ENCODE measurements around the gene PIP5K1B. TPM values are rescaled to one million over a fixed set of nuclear protein-coding genes. Genes with fewer than 3 reads are reported as not detected.

Gene PIP5K1B
- total RNA-seq, 1 donor from 2014 or later, result 2.1 TPM

GRCh38 chr9:68717552-68718443 lies 12.8 kb downstream of the PIP5K1B start:
- H3K9ac ChIP-seq (ENCODE audit: low read depth in 1 of 3, low read length in 3 of 3), result no peak overlapping the region
- no peak overlapping the region for H3K4me3 ChIP-seq (ENCODE audit: low read length in 3 of 3)
- peaks cover 0 to 9% (median 0%) of the 10 kb centered on the region in 3 donors for H3K4me1 ChIP-seq (ENCODE audit: control insufficient read depth in 3 of 3, insufficient read depth in 3 of 3, low read length in 3 of 3)
- no peaks in the 10 kb centered on the region for H3K27me3 ChIP-seq (ENCODE audit: control insufficient read depth in 3 of 3, insufficient read depth in 3 of 3, low read length in 3 of 3)
- H3K27ac ChIP-seq (ENCODE audit: low read depth, low read length), result no peak overlapping the region
- H3K9me3 ChIP-seq (ENCODE audit: control insufficient read depth in 3 of 3, low read length in 3 of 3), result no peaks in the 10 kb centered on the region
- H3K36me3 ChIP-seq (ENCODE audit: control insufficient read depth in 3 of 3, insufficient read depth in 3 of 3, low read length in 3 of 3), result no peaks in the 10 kb centered on the region

- Histone ChIP-seq H3K9ac (ENCODE audit: low read depth in 1 of 3, low read length in 3 of 3) (no peak overlapping the region), H3K27ac (ENCODE audit: low read depth, low read length) (no peak overlapping the region), H3K4me1 (ENCODE audit: control insufficient read depth in 3 of 3, insufficient read depth in 3 of 3, low read length in 3 of 3) (peaks cover 0 to 4% (median 0%) of the 10 kb centered on the region in 3 donors), H3K4me3 (ENCODE audit: low read length in 3 of 3) (no peak overlapping the region), H3K9me3 (ENCODE audit: control insufficient read depth in 3 of 3, low read length in 3 of 3) (no peaks in the 10 kb centered on the region), H3K36me3 (ENCODE audit: control insufficient read depth in 3 of 3, insufficient read depth in 3 of 3, low read length in 3 of 3) (no peaks in the 10 kb centered on the region), H3K27me3 (ENCODE audit: control insufficient read depth in 3 of 3, insufficient read depth in 3 of 3, low read length in 3 of 3) (no peaks in the 10 kb centered on the region)
Observed at GRCh38 chr9:68719847-68720246, 14.8 kb downstream of the PIP5K1B start.

- Histone ChIP-seq H3K9ac (ENCODE audit: low read depth in 1 of 3, low read length in 3 of 3) (no peak overlapping the region), H3K9me3 (ENCODE audit: control insufficient read depth in 3 of 3, low read length in 3 of 3) (no peaks in the 10 kb centered on the region), H3K36me3 (ENCODE audit: control insufficient read depth in 3 of 3, insufficient read depth in 3 of 3, low read length in 3 of 3) (no peaks in the 10 kb centered on the region), H3K27me3 (ENCODE audit: control insufficient read depth in 3 of 3, insufficient read depth in 3 of 3, low read length in 3 of 3) (no peaks in the 10 kb centered on the region), H3K4me3 (ENCODE audit: low read length in 3 of 3) (no peak overlapping the region), H3K27ac (ENCODE audit: low read depth, low read length) (no peak overlapping the region), H3K4me1 (ENCODE audit: control insufficient read depth in 3 of 3, insufficient read depth in 3 of 3, low read length in 3 of 3) (no peaks in the 10 kb centered on the region)
Observed at GRCh38 chr9:68720656-68721313, 15.7 kb downstream of the PIP5K1B start.

DNA sequence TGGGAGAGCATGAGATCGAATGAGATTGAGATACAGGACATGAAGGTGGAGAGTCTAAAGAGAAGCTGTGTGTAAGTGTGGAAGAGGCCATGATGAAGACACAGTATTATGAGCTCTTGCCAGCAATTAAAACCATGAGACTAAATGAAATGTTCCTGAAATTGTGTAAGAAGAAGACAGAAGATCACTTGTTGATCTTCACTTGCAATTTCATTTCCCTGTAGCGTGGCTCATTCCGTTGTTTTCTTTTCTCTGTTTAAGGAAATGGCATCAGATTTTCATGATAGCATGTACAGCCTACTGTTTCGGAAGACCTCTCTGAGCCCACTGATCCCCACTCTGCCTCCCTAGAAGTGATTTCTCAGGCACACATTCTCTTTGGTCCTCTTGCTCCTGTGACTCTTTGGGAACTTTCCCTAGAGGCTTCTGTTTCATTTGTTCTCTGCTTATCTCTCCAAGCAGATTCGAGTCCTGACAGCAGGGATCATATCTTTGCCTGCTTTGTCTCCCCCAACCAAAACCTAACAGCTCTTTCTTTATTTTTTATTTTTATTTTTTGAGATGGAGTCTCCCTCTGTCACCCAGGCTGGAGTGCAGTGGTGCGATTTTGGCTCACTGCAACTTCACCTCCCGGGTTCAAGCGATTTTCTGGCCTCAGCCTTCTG lies 16.8 kb downstream of the PIP5K1B start:
- no peaks in the 10 kb centered on the region for H3K9me3 ChIP-seq (ENCODE audit: control insufficient read depth in 3 of 3, low read length in 3 of 3)
- no peak overlapping the region for H3K4me3 ChIP-seq (ENCODE audit: low read length in 3 of 3)
- no peaks in the 10 kb centered on the region for H3K27me3 ChIP-seq (ENCODE audit: control insufficient read depth in 3 of 3, insufficient read depth in 3 of 3, low read length in 3 of 3)
- H3K36me3 ChIP-seq (ENCODE audit: control insufficient read depth in 3 of 3, insufficient read depth in 3 of 3, low read length in 3 of 3), result no peaks in the 10 kb centered on the region
- no peaks in the 10 kb centered on the region for H3K4me1 ChIP-seq (ENCODE audit: control insufficient read depth in 3 of 3, insufficient read depth in 3 of 3, low read length in 3 of 3)
- no peak overlapping the region for H3K27ac ChIP-seq (ENCODE audit: low read depth, low read length)
- H3K9ac ChIP-seq (ENCODE audit: low read depth in 1 of 3, low read length in 3 of 3), result no peak overlapping the region

DNA sequence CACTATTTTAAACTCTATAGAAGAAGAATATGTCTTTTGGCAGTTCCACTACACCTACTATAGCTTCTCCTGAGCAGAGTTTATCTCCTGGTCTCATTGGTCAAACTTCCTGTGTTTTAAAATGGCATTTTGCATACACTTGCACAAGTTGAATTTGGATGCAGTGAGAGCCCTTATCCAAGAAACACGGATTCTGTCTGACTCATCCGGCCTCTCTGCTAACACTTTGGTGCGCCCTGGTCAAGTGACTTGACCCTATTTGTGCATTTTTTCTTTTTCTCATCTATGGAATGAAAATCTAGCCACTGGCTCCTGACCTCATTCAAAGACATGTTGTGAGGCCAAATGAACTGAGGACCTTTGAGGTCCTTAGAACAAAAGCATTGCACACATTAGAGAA lies 20.0 kb downstream of the PIP5K1B start:
- no peaks in the 10 kb centered on the region for H3K4me1 ChIP-seq (ENCODE audit: control insufficient read depth in 3 of 3, insufficient read depth in 3 of 3, low read length in 3 of 3)
- no peak overlapping the region for H3K9ac ChIP-seq (ENCODE audit: low read depth in 1 of 3, low read length in 3 of 3)
- H3K27me3 ChIP-seq (ENCODE audit: control insufficient read depth in 3 of 3, insufficient read depth in 3 of 3, low read length in 3 of 3), result no peaks in the 10 kb centered on the region
- H3K27ac ChIP-seq (ENCODE audit: low read depth, low read length), result no peak overlapping the region
- no peaks in the 10 kb centered on the region for H3K36me3 ChIP-seq (ENCODE audit: control insufficient read depth in 3 of 3, insufficient read depth in 3 of 3, low read length in 3 of 3)
- no peaks in the 10 kb centered on the region for H3K9me3 ChIP-seq (ENCODE audit: control insufficient read depth in 3 of 3, low read length in 3 of 3)
- H3K4me3 ChIP-seq (ENCODE audit: low read length in 3 of 3), result no peak overlapping the region

GRCh38 chr9:68726489-68726888 lies 21.4 kb downstream of the PIP5K1B start:
- Histone ChIP-seq H3K9ac (ENCODE audit: low read depth in 1 of 3, low read length in 3 of 3) (no peak overlapping the region), H3K27ac (ENCODE audit: low read depth, low read length) (no peak overlapping the region), H3K4me1 (ENCODE audit: control insufficient read depth in 3 of 3, insufficient read depth in 3 of 3, low read length in 3 of 3) (no peaks in the 10 kb centered on the region), H3K36me3 (ENCODE audit: control insufficient read depth in 3 of 3, insufficient read depth in 3 of 3, low read length in 3 of 3) (no peaks in the 10 kb centered on the region), H3K4me3 (ENCODE audit: low read length in 3 of 3) (no peak overlapping the region), H3K27me3 (ENCODE audit: control insufficient read depth in 3 of 3, insufficient read depth in 3 of 3, low read length in 3 of 3) (no peaks in the 10 kb centered on the region), H3K9me3 (ENCODE audit: control insufficient read depth in 3 of 3, low read length in 3 of 3) (no peaks in the 10 kb centered on the region)

DNA sequence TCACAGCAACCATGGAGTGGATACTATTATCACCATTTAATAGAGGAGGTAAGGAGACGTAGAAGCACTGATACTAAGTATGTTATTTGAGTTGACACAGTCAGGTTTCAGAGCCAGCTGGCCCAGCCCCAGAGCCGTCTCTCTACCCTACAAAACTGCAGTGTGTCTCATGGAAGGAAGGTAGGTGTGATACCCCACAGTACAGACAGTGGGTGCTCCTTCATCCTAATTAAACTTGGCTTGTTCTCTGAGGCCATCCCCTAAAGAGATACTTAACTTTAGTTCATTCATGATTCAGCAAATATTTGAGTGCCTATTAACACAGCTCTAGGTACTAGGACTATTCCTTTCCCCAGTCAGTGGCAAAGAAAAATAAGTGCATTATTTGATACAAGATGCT lies 22.6 kb downstream of the PIP5K1B start:
- no peaks in the 10 kb centered on the region for H3K27me3 ChIP-seq (ENCODE audit: control insufficient read depth in 3 of 3, insufficient read depth in 3 of 3, low read length in 3 of 3)
- no peak overlapping the region for H3K27ac ChIP-seq (ENCODE audit: low read depth, low read length)
- H3K9me3 ChIP-seq (ENCODE audit: control insufficient read depth in 3 of 3, low read length in 3 of 3), result no peaks in the 10 kb centered on the region
- no peak overlapping the region for H3K9ac ChIP-seq (ENCODE audit: low read depth in 1 of 3, low read length in 3 of 3)
- H3K36me3 ChIP-seq (ENCODE audit: control insufficient read depth in 3 of 3, insufficient read depth in 3 of 3, low read length in 3 of 3), result no peaks in the 10 kb centered on the region
- H3K4me1 ChIP-seq (ENCODE audit: control insufficient read depth in 3 of 3, insufficient read depth in 3 of 3, low read length in 3 of 3), result no peaks in the 10 kb centered on the region
- H3K4me3 ChIP-seq (ENCODE audit: low read length in 3 of 3), result no peak overlapping the region

GRCh38 chr9:68728731-68729130 lies 23.7 kb downstream of the PIP5K1B start:
- Histone ChIP-seq H3K27ac (ENCODE audit: low read depth, low read length) (no peak overlapping the region), H3K4me3 (ENCODE audit: low read length in 3 of 3) (no peak overlapping the region), H3K27me3 (ENCODE audit: control insufficient read depth in 3 of 3, insufficient read depth in 3 of 3, low read length in 3 of 3) (no peaks in the 10 kb centered on the region), H3K4me1 (ENCODE audit: control insufficient read depth in 3 of 3, insufficient read depth in 3 of 3, low read length in 3 of 3) (no peaks in the 10 kb centered on the region), H3K36me3 (ENCODE audit: control insufficient read depth in 3 of 3, insufficient read depth in 3 of 3, low read length in 3 of 3) (no peaks in the 10 kb centered on the region), H3K9ac (ENCODE audit: low read depth in 1 of 3, low read length in 3 of 3) (no peak overlapping the region), H3K9me3 (ENCODE audit: control insufficient read depth in 3 of 3, low read length in 3 of 3) (no peaks in the 10 kb centered on the region)

DNA sequence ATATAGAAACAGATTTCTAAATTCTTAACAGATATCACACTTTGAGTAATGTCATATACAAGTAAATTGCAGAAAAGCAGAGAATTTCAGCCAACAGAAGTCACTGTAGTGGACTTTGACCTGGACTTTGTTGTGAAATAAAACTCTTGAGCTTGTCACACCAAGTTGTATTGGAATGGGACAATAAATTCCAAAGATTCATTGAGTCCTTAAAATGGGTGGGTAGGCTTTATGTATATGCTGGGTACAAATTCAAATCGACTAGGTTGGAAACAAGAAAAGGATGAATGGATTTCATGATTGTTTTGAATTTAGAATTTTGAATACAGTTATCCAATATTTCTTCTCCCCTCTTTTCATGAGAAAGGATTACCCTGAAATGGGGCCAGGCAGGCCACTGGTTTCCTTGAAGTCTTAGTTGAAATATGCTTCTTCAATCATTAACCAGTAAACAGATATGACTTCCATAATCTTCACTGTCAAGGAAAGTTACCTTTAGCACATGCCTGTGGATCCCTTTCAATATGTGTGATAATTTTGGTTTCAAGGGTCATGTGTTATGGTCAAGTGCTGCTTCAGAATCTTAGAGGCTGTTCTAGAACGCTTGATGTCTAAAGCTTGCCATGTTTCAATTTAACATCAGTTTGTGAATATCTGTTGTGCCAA lies 25.7 kb downstream of the PIP5K1B start:
- Histone ChIP-seq H3K36me3 (ENCODE audit: control insufficient read depth in 3 of 3, insufficient read depth in 3 of 3, low read length in 3 of 3) (no peaks in the 10 kb centered on the region), H3K27me3 (ENCODE audit: control insufficient read depth in 3 of 3, insufficient read depth in 3 of 3, low read length in 3 of 3) (no peaks in the 10 kb centered on the region), H3K4me3 (ENCODE audit: low read length in 3 of 3) (no peak overlapping the region), H3K27ac (ENCODE audit: low read depth, low read length) (no peak overlapping the region), H3K9ac (ENCODE audit: low read depth in 1 of 3, low read length in 3 of 3) (no peak overlapping the region), H3K4me1 (ENCODE audit: control insufficient read depth in 3 of 3, insufficient read depth in 3 of 3, low read length in 3 of 3) (no peaks in the 10 kb centered on the region), H3K9me3 (ENCODE audit: control insufficient read depth in 3 of 3, low read length in 3 of 3) (no peaks in the 10 kb centered on the region)

All from skeletal muscle tissue (tissue), 4 donors.